Endothelial cell of umbilical vein (primary cell): Measurements from ENCODE around the gene TMEM108. TPM values are rescaled to one million over a fixed set of nuclear protein-coding genes. Genes with fewer than 3 reads are reported as not detected.

Experiments used
- BruUV-seq: library from RNA; stranded (reverse); fragments of 400-500 nt; replicated peaks from 2 replicates; lab custom pipeline; 2021; lab: Mats Ljungman, UMichigan
- CTCF ChIA-PET: fragments of 300-600, 350-600 bp; sonication (Branson Sonifier 250); formaldehyde crosslinking; loops from one replicate; lab custom pipeline; 2021; ENCODE audit warnings: antibody characterized with exemption, inconsistent platforms; lab: Charles Lee
- POLR2A ChIA-PET: fragments of 300-600, 350-600 bp; sonication (Branson Sonifier 250); formaldehyde crosslinking; loops from one replicate; lab custom pipeline; 2021; ENCODE audit warnings: antibody characterized with exemption, inconsistent platforms; lab: Charles Lee
- DNase-seq: peaks from one replicate; pipeline ENCODE4 v3.0.0-alpha.2; 2011; ENCODE audit warnings: low read depth, low spot score
- FAIRE-seq: peaks from 2 replicates; lab custom pipeline; 2011; peaks lifted over from hg19 to GRCh38; lab: Jason Lieb, UNC
- H2AFZ ChIP-seq: 2 replicates; pipeline ENCODE4 v1.6.0; 2012; ENCODE audit warnings: low read depth, low read length, control low read depth, inconsistent platforms
- H3K27ac ChIP-seq: 2 replicates; pipeline ENCODE4 v1.5.1; 2011; ENCODE audit warnings: low read depth, mild to moderate bottlenecking, control low read depth, low read length, moderate library complexity; ENCODE audit not compliant: insufficient read depth
- H3K27me3 ChIP-seq, 2 experiments: 2 replicates each; pipeline versions ENCODE4 v1.6.0 to v1.6.1; 2011; ENCODE audit warnings: low read length in 2 of 2, mixed read lengths in 1 of 2; ENCODE audit not compliant: control insufficient read depth in 2 of 2, insufficient read depth in 2 of 2
- H3K36me3 ChIP-seq, 2 experiments: 2 replicates in 1 of 2; 3 replicates in 1 of 2; pipeline ENCODE4 v1.5.1; 2011; ENCODE audit warnings: low read length in 2 of 2, mild to moderate bottlenecking in 1 of 2, moderate library complexity in 1 of 2; ENCODE audit not compliant: control insufficient read depth in 2 of 2, insufficient read depth in 2 of 2; ENCODE audit errors: extremely low read depth in 1 of 2
- H3K4me1 ChIP-seq: 3 replicates; pipeline ENCODE4 v1.5.1; 2011; ENCODE audit warnings: mild to moderate bottlenecking, low read length; ENCODE audit not compliant: control insufficient read depth, insufficient read depth; ENCODE audit errors: extremely low read depth
- H3K4me2 ChIP-seq: 2 replicates; pipeline ENCODE4 v1.6.1; 2011; ENCODE audit warnings: low read length, control low read depth, mixed read lengths; ENCODE audit not compliant: insufficient read depth
- H3K4me3 ChIP-seq, 3 experiments: fragments of 200-600 bp in 1 of 3; sonication (generic), shearing (Covaris generic) in 1 of 3; replicated peaks in 1 of 3; 2 replicates each; pipeline ENCODE4 v1.5.1; 2011 to 2016; ENCODE audit warnings: control low read depth in 3 of 3, low read length in 3 of 3, mild to moderate bottlenecking in 2 of 3, inconsistent platforms in 1 of 3, low read depth in 1 of 3, moderate library complexity in 1 of 3; ENCODE audit not compliant: insufficient read depth in 1 of 3
- H3K79me2 ChIP-seq: 2 replicates; pipeline ENCODE4 v1.6.0; 2012; ENCODE audit warnings: low read length, inconsistent platforms; ENCODE audit not compliant: control insufficient read depth, insufficient read depth
- H3K9ac ChIP-seq: replicated peaks from 2 replicates; pipeline ENCODE3; 2011; ENCODE audit warnings: low read length, control low read depth; ENCODE audit not compliant: insufficient read depth; ENCODE audit errors: extremely low read depth
- H3K9me1 ChIP-seq: replicated peaks from 3 replicates; pipeline ENCODE4 v1.6.0; 2011; ENCODE audit warnings: mild to moderate bottlenecking, low read length; ENCODE audit not compliant: control insufficient read depth, insufficient read depth; ENCODE audit errors: extremely low read depth
- H3K9me3 ChIP-seq: replicated peaks from 2 replicates; pipeline ENCODE4 v1.5.1; 2012; ENCODE audit warnings: low read length, inconsistent platforms; ENCODE audit not compliant: control insufficient read depth, insufficient read depth
- H4K20me1 ChIP-seq: replicated peaks from 2 replicates; pipeline ENCODE3; 2011; ENCODE audit warnings: mild to moderate bottlenecking, low read length; ENCODE audit not compliant: control insufficient read depth, insufficient read depth; ENCODE audit errors: extremely low read depth
- EZH2 ChIP-seq: IDR thresholded peaks from 2 replicates; pipeline ENCODE4 v1.6.1; 2012; ENCODE audit warnings: borderline replicate concordance, low read depth, mild to moderate bottlenecking, moderate library complexity, low read length, inconsistent platforms; ENCODE audit not compliant: severe bottlenecking
- FOS ChIP-seq: IDR thresholded peaks from 2 replicates; pipeline ENCODE4 v1.6.1; 2011; ENCODE audit warnings: mild to moderate bottlenecking, low read length, moderate library complexity, borderline replicate concordance; ENCODE audit not compliant: insufficient read depth
- GATA2 ChIP-seq: IDR thresholded peaks from 2 replicates; pipeline ENCODE4 v1.7.0; 2011; ENCODE audit warnings: low read depth, mild to moderate bottlenecking, moderate library complexity, mixed read lengths, low read length; ENCODE audit not compliant: insufficient read length, insufficient read depth
- JUN ChIP-seq: IDR thresholded peaks from 2 replicates; pipeline ENCODE4 v1.6.1; 2011; ENCODE audit warnings: borderline replicate concordance, low read depth; ENCODE audit not compliant: insufficient read length, insufficient read depth
- MYC ChIP-seq: IDR thresholded peaks from one replicate; pipeline ENCODE4 v1.6.1; 2011; ENCODE audit warnings: mild to moderate bottlenecking, low read depth, low read length
- POLR2A ChIP-seq: IDR thresholded peaks from 2 replicates; pipeline ENCODE4 v1.6.1; 2012; ENCODE audit warnings: low read depth, mild to moderate bottlenecking, control low read depth, low read length
- POLR2AphosphoS5 ChIP-seq: IDR thresholded peaks from 2 replicates; pipeline ENCODE4 v1.6.1; 2012; ENCODE audit warnings: low read depth, mild to moderate bottlenecking, control low read depth, low read length, moderate library complexity; ENCODE audit not compliant: insufficient read depth
- dilution Hi-C: fragments of 300-500 bp; cut with MboI; formaldehyde crosslinking; loops from one replicate; pipeline ENCODE4 v1.15.0; 2019; ENCODE audit warnings: low sequenced_read_pairs; ENCODE audit not compliant: extremely low pct_ligation_motif_present
- intact Hi-C: fragments of 100-400 bp; cut with micrococcal nuclease; formaldehyde crosslinking; loops from one replicate; pipeline ENCODE4 v1.10.0; 2022
- polyA plus RNA-seq, 4 experiments: library from polyadenylated mRNA; depleted of rRNA in 3 of 4; stranded (reverse) in 3 of 4; unstranded in 1 of 4; fragments of >200 nt; gene quantifications; 2 replicates each; pipeline versions ENCODE4 v1.2.1 to v1.2.3, GENCODE V29; 2011 to 2012; ENCODE audit warnings: missing spikeins in 1 of 4
- total RNA-seq: library from RNA; stranded (reverse); gene quantifications from 2 replicates; pipeline ENCODE4 v1.2.3, GENCODE V29; 2021
- TF ChIP-seq, protein P1 (sequence below): IDR thresholded peaks from 2 replicates; pipeline ENCODE4 v1.6.1; 2011; ENCODE audit not compliant: insufficient read depth, insufficient read length
- TF ChIP-seq, protein P2 (sequence below), 2 donors: IDR thresholded peaks; 1 replicate in 1 of 2; 2 replicates in 1 of 2; pipeline ENCODE4 v1.5.1; 2011; ENCODE audit warnings: low read length in 2 of 2, mild to moderate bottlenecking in 2 of 2, moderate library complexity in 2 of 2, control low read depth in 1 of 2, inconsistent platforms in 1 of 2, low read depth in 1 of 2; ENCODE audit not compliant: insufficient read depth in 1 of 2; ENCODE audit errors: extremely low read depth in 1 of 2

TMEM108 gene
- total and polyA plus RNA-seq, 2 donors (not counting 3 experiments of a cell fraction or from before 2014, with no cell fraction given): 0.40 to 1.1 TPM

DNA sequence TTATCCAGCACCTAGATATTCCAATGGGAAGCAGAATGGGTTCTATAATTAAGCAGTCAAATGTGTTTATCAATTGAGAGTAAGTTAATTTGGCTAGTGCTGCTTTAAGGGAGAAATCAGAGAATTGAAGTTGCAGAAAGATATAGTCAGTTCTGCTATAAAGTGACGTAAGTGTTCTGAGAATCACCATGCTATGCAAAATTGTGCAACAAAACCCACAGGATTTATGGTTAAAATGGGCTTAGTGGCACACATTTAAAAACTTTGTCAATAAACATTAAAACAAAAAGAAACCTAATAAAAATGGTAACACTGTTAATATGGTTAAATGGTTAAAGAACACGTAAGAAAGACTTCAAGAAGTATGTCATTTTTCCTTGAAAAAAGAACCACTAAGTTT is 74.5 kb downstream of the TMEM108 start:
- POLR2A ChIA-PET: no interaction called here
- DNase-seq: no peak
- Histone ChIP-seq H3K4me2 (no peak overlapping the region), H3K9me3 (no peaks in the 10 kb centered on the region), H2AFZ (no peak overlapping the region), H3K27me3 (peaks cover 0 to 2% of the 10 kb centered on the region in 2 experiments), H3K4me1 (no peaks in the 10 kb centered on the region), H3K9ac (no peak overlapping the region), H3K9me1 (no peaks in the 10 kb centered on the region), H3K27ac (no peak overlapping the region), H3K79me2 (no peaks in the 10 kb centered on the region), H3K4me3 (no peak overlapping the region), H3K36me3 (no peaks in the 10 kb centered on the region), H4K20me1 (no peaks in the 10 kb centered on the region)
- intact Hi-C loops (no loop called here), dilution Hi-C loops (no loop called here)
- no peak for FAIRE-seq
- BruUV-seq: no TSS peak
- CTCF ChIA-PET: no interaction called here
- TF ChIP-seq FOS (no peak), EZH2 (no peak)

DNA sequence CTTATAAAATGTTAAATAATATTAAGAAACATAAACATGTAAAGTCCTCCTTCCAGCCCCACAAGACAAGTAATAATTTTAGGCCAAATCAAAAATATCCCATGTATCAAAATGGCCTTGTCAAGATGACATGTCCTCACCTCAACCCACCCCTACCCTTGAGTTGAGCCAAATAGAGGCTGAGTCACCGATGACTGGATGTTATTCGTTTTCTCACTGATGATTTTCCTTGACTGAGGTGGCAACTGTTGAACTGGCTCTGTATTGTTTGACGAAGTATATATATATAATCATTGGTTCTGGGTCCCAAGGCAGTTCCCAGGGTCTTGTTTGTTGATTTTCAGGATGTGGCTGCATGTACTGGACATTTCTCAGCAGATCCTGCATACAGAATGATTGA is 75.3 kb downstream of the TMEM108 start:
- POLR2A ChIA-PET: no interaction called here
- DNase-seq: no peak

More for the DNA sequence above, 75.3 kb downstream of the TMEM108 start:
- Histone ChIP-seq H3K4me1 (no peaks in the 10 kb centered on the region), H3K27me3 (peaks cover 0 to 2% of the 10 kb centered on the region in 2 experiments), H4K20me1 (no peaks in the 10 kb centered on the region), H3K4me3 (no peak overlapping the region), H3K9ac (no peak overlapping the region), H3K4me2 (no peak overlapping the region), H2AFZ (no peak overlapping the region), H3K9me3 (no peaks in the 10 kb centered on the region), H3K36me3 (no peaks in the 10 kb centered on the region), H3K9me1 (no peaks in the 10 kb centered on the region), H3K79me2 (no peaks in the 10 kb centered on the region), H3K27ac (no peak overlapping the region)
- no peak for FAIRE-seq
- dilution Hi-C loops (no loop called here), intact Hi-C loops (no loop called here)
- TF ChIP-seq MYC: no peak
- no peak for TF ChIP-seq JUN
- TF ChIP-seq, protein P1, sequence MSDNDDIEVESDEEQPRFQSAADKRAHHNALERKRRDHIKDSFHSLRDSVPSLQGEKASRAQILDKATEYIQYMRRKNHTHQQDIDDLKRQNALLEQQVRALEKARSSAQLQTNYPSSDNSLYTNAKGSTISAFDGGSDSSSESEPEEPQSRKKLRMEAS: no peak
- TF ChIP-seq FOS: no peak
- no peak for TF ChIP-seq POLR2A
- TF ChIP-seq, protein P2, sequence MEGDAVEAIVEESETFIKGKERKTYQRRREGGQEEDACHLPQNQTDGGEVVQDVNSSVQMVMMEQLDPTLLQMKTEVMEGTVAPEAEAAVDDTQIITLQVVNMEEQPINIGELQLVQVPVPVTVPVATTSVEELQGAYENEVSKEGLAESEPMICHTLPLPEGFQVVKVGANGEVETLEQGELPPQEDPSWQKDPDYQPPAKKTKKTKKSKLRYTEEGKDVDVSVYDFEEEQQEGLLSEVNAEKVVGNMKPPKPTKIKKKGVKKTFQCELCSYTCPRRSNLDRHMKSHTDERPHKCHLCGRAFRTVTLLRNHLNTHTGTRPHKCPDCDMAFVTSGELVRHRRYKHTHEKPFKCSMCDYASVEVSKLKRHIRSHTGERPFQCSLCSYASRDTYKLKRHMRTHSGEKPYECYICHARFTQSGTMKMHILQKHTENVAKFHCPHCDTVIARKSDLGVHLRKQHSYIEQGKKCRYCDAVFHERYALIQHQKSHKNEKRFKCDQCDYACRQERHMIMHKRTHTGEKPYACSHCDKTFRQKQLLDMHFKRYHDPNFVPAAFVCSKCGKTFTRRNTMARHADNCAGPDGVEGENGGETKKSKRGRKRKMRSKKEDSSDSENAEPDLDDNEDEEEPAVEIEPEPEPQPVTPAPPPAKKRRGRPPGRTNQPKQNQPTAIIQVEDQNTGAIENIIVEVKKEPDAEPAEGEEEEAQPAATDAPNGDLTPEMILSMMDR (IDR thresholded peaks at IDR 0.05; ENCODE audit: extremely low read depth in 1 of 2, insufficient read depth in 1 of 2, low read depth in 1 of 2, low read length in 2 of 2): no peak
- TF ChIP-seq POLR2AphosphoS5: no peak
- no peak for TF ChIP-seq EZH2
- no peak for TF ChIP-seq GATA2
- CTCF ChIA-PET: no interaction called here
- BruUV-seq: no TSS peak
